Cardiac fibroblast (primary cell): ENCODE results near the gene SV2B.
A peak's percentile ranks its signal among the peaks of the same experiment; 100 is the strongest.

Source experiments
- DNase-seq, 2 donors: peaks; one replicate each; pipeline versions ENCODE4 v3.0.0 to v3.0.0-alpha.2; 2010; ENCODE audit warnings: low read depth in 2 of 2
- H3K4me3 ChIP-seq, 2 donors: replicated peaks in 1 of 2; 1 replicate in 1 of 2; 2 replicates in 1 of 2; pipeline ENCODE4 v1.5.1; 2011; ENCODE audit warnings: low read depth in 2 of 2, low read length in 2 of 2, mild to moderate bottlenecking in 2 of 2, moderate library complexity in 1 of 2
- TF ChIP-seq, protein P1 (sequence below): IDR thresholded peaks from one replicate; pipeline ENCODE4 v1.5.1; 2011; ENCODE audit warnings: low read depth, mild to moderate bottlenecking, low read length, inconsistent platforms

SV2B gene

DNA sequence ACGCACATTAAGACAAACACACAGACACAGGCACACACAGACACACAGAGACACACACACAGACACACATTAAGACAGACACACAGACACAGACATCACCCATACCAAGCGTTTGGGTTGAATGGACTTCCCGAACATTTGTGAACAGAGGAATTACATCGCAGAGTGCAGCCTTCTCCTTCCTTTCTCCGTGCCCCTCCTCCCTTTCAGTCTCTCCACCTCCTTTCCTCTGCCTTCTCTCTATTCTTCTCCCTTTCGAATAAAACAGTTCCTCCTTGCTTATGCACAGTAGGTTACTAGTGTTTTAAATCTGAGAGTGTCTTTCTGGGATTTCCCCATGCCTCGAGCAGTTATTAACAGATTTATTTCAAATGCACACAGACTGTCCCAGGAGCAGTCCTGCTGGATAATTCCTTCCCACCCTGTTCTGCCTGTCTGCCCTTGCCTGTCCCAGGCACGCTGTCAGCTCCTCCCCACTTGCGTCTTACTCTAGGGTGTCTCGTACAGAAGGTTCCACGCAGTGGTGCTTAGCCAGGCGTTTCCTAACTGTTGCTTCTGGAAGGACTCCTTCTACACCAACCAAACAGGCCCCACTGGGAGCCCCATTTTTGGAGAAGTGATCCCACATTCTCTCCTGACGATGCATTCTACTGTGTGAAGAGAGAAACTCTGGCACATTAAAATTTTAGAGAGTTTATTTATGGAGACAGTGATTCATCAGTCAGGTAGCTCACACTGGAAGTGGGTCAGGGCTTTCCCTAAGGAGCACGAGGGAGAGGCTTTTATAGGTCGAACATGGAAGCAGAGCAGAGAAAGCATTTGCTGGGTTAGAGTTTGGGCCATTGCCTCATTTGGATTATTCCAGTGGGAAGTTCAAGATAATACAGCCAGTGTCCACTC is 163.8 kb downstream of the SV2B start:
- no peak overlapping the region for H3K4me3 ChIP-seq
- peak in 1 of 2 donors; percentile 39 for DNase-seq
- TF ChIP-seq, protein P1, sequence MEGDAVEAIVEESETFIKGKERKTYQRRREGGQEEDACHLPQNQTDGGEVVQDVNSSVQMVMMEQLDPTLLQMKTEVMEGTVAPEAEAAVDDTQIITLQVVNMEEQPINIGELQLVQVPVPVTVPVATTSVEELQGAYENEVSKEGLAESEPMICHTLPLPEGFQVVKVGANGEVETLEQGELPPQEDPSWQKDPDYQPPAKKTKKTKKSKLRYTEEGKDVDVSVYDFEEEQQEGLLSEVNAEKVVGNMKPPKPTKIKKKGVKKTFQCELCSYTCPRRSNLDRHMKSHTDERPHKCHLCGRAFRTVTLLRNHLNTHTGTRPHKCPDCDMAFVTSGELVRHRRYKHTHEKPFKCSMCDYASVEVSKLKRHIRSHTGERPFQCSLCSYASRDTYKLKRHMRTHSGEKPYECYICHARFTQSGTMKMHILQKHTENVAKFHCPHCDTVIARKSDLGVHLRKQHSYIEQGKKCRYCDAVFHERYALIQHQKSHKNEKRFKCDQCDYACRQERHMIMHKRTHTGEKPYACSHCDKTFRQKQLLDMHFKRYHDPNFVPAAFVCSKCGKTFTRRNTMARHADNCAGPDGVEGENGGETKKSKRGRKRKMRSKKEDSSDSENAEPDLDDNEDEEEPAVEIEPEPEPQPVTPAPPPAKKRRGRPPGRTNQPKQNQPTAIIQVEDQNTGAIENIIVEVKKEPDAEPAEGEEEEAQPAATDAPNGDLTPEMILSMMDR, result no peak

DNA sequence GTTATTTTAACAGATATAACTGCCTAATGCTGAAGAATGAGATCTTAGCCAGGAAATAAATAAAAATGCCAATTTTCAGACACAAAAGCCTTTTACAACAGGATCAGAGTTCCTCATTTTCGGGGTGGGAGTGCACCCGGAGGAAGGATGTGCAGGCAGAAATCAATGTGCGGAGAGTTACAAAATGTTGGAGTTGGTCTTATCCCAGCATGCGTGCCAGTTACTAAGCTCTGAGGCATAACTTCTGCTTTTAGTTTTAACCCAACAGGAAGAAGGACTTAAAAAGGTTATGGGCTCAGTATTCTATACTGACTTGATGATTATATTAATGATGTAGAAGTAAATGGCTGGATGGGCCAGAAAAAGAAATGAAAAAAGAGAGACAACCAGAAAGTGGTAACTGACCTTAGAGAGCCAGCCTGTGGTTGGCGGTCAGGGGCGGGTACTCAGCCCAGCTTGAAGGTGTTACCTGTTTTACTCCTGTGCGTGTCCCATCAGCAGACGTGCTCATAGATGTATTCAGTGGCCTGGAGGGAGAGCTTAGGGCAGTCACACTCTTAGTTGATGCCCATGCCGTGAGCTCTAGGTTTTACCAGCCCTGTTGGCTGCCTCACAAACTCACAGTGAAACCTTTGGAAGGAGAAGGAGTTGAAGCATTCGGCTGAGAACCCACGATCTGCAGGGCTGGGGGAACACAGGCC is 164.7 kb downstream of the SV2B start:
- DNase-seq, result no peak
- TF ChIP-seq, protein P1, result no peak
- no peak overlapping the region for H3K4me3 ChIP-seq

DNA sequence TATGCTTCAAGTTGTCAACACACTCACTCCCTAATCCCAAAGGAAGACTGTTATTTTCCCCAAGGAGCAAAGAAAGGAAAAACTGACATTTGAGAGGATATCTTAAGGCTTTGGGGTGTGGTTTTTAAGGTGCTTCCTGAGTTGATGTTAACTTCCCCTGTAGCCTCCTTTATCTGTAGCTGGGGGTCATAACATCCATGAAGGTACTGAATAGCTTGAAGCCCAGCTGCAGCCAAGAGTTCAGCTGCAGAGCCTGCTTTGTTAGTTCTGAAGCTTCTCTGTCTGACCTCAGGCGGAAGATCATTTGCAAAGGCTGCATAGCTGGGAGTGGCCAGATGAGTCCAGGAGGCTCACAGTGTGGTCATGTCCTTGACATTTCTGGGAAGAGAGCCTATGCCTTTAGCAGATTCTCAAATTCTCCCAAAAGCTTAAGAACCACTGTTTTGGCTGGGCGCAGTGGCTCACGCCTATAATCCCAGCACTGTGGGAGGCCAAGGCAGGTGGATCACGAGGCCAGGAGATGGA is 165.4 kb downstream of the SV2B start:
- H3K4me3 ChIP-seq, result no peak overlapping the region
- DNase-seq, result no peak
- TF ChIP-seq, protein P1, result no peak

DNA sequence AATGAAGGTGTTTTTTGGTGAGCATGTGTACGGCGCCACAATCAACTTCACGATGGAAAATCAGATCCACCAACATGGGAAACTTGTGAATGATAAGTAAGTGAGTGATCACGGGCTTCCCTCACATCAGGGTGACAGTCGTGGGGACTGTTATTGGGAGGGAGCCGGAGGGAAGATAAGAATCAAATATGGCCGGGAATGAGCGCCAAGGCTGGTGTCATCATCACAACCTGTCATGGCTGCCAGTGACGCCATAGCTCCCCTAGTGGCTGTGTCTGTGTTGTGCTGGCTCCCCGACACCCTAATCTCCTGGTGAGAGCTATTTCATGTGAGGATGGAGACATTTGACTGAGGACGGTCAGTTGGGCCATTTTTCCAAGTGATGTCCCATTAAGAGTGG is 168.5 kb downstream of the SV2B start:
- TF ChIP-seq, protein P1, result peak; percentile 34
- no peak overlapping the region for H3K4me3 ChIP-seq
- DNase-seq, result no peak

DNA sequence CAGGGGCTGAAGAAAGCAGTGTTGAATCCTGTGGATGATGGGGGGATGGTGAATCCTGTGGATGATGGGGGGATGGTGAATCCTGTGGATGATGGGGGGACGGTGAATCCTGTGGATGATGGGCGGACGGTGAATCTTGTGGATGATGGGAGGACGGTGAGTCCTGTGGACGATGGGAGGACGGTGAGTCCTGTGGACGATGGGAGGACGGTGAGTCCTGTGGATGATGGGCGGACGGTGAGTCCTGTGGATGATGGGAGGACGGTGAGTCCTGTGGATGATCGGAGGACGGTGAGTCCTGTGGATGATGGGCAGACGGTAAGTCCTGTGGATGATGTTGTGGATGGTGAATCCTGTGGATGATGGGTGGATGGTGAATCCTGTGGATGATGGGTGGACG is 170.7 kb downstream of the SV2B start:
- no peak for DNase-seq
- no peak overlapping the region for H3K4me3 ChIP-seq
- TF ChIP-seq, protein P1, result no peak

DNA sequence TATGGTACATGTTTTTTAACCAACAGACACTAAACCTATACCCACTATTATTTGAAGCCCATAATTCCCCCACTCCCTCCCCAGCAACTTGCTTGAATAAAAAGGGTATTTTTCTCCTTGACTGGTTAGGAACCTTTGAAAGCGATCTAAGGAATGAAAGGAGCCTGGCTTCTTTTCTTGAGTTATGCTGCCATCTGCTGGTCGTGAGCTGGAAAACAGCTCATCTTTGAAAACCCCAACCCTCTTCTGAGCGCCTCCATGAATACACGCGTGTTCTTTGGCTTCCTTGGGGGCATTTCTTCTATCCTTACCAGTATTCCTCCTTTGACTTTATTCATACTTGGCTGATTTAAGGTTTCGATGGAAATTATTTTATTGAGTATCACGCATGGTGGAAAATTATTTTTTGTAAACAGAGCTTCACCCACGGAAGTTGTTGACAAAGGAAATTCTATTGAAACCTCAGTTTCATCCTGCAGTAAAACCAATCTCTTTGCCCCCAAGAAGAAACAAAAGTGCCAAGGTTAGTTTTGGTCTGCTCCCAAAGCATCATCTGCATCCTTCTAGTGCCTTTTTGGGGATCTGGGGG is 171.6 kb downstream of the SV2B start:
- DNase-seq, result peak; percentile 77 to 82
- TF ChIP-seq, protein P1, result peak; percentile 69
- H3K4me3 ChIP-seq, result no peak overlapping the region
